ENCODE results near the gene STOML2.

The STOML2 gene

GRCh38 chr9:35105126-35105525 is 2.2 kb upstream of the STOML2 start:
- WGBS (ENCODE audit: extremely low coverage, insufficient coverage, low lambda C conversion rate): no CpG with 5 or more reads among the region's 12 CpGs

DNA sequence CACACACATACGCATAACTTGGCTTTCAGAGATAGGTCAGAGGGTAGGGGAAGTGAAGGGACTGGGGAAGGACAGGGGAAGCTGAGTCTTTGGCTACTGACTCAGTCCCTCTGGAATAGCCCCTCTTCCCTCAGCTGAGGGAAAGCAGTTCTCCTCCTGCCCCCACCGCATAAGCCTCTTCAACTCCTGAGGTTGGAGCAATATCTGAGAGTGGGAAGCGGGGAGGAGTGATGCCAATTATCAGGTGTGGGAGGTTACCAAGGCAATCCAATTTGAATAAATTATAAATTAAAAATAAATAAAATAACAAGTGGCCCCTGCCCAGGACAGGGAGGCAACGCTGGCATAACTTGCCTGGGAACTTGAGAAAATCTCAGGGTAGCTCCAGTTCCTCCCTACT is 1.7 kb upstream of the STOML2 start:
- H3K4ac ChIP-seq (ENCODE audit: low read depth, low read length): no peak overlapping the region
- no peak overlapping the region for H2BK15ac ChIP-seq (replicated peaks; ENCODE audit: low read depth)
- no peaks in the 10 kb centered on the region for H3K36me3 ChIP-seq (ENCODE audit: control insufficient read depth, insufficient read depth, low read length)
- H3K4me1 ChIP-seq (ENCODE audit: control insufficient read depth, low read depth, low read length): peaks cover 2% of the 10 kb centered on the region
- H2BK5ac ChIP-seq (ENCODE audit: low read length): no peak overlapping the region
- no peak overlapping the region for H3K27ac ChIP-seq (ENCODE audit: low read depth, low read length)
- H3K18ac ChIP-seq (ENCODE audit: low read length): no peak overlapping the region
- peaks cover 13% of the 10 kb centered on the region for H3K79me2 ChIP-seq (ENCODE audit: control insufficient read depth, insufficient read depth, low read length)
- no CpG with 5 or more reads among the region's 4 CpGs for whole genome bisulfite sequencing (ENCODE audit: extremely low coverage, insufficient coverage, low lambda C conversion rate)
- DNase-seq: no peak
- H3K4me3 ChIP-seq (ENCODE audit: low read length): no peak overlapping the region
- no peak overlapping the region for H3K4me2 ChIP-seq (ENCODE audit: low read length)
- no peaks in the 10 kb centered on the region for H3K27me3 ChIP-seq (ENCODE audit: insufficient read depth, low read length, poor library complexity)
- no peak overlapping the region for H4K8ac ChIP-seq (ENCODE audit: low read depth, low read length)
- H3K23ac ChIP-seq (ENCODE audit: low read length): no peak overlapping the region
- peaks cover 10% of the 10 kb centered on the region for H3K79me1 ChIP-seq (ENCODE audit: low read length)
- no peak overlapping the region for H3K56ac ChIP-seq (ENCODE audit: low read length)
- no peak overlapping the region for H2BK120ac ChIP-seq (ENCODE audit: low read depth, low read length)
- no peak overlapping the region for H2AK5ac ChIP-seq (ENCODE audit: low read length)
- H4K5ac ChIP-seq (ENCODE audit: low read length): no peak overlapping the region
- H3K9ac ChIP-seq (ENCODE audit: low read length): no peak overlapping the region

More at GRCh38 chr9:35105126-35105525, 2.2 kb upstream of the STOML2 start:
- Histone ChIP-seq H3K27me3 (ENCODE audit: insufficient read depth, low read length, poor library complexity) (no peaks in the 10 kb centered on the region), H3K79me1 (ENCODE audit: low read length) (peaks cover 11% of the 10 kb centered on the region), H3K23ac (ENCODE audit: low read length) (no peak overlapping the region), H3K9ac (ENCODE audit: low read length) (no peak overlapping the region), H3K27ac (ENCODE audit: low read depth, low read length) (no peak overlapping the region), H3K56ac (ENCODE audit: low read length) (no peak overlapping the region), H3K79me2 (ENCODE audit: control insufficient read depth, insufficient read depth, low read length) (peaks cover 13% of the 10 kb centered on the region), H2AK5ac (ENCODE audit: low read length) (no peak overlapping the region), H3K4me3 (ENCODE audit: low read length) (no peak overlapping the region), H2BK120ac (ENCODE audit: low read depth, low read length) (no peak overlapping the region), H2BK15ac (replicated peaks; ENCODE audit: low read depth) (no peak overlapping the region), H2BK5ac (ENCODE audit: low read length) (no peak overlapping the region), H3K4ac (ENCODE audit: low read depth, low read length) (no peak overlapping the region), H3K4me2 (ENCODE audit: low read length) (no peak overlapping the region), H3K4me1 (ENCODE audit: control insufficient read depth, low read depth, low read length) (peaks cover 2% of the 10 kb centered on the region), H3K18ac (ENCODE audit: low read length) (no peak overlapping the region), H4K5ac (ENCODE audit: low read length) (no peak overlapping the region), H3K36me3 (ENCODE audit: control insufficient read depth, insufficient read depth, low read length) (no peaks in the 10 kb centered on the region), H4K8ac (ENCODE audit: low read depth, low read length) (no peak overlapping the region)
- DNase-seq: no peak

- Histone ChIP-seq H3K79me2 (ENCODE audit: control insufficient read depth, insufficient read depth, low read length) (peaks cover 13% of the 10 kb centered on the region), H3K9ac (ENCODE audit: low read length) (peak overlapping the region; percentile 9), H3K18ac (ENCODE audit: low read length) (no peak overlapping the region), H3K79me1 (ENCODE audit: low read length) (peaks cover 8% of the 10 kb centered on the region), H2BK5ac (ENCODE audit: low read length) (no peak overlapping the region), H3K4me2 (ENCODE audit: low read length) (peak overlapping the region; percentile 80), H3K27ac (ENCODE audit: low read depth, low read length) (no peak overlapping the region), H3K4me3 (ENCODE audit: low read length) (no peak overlapping the region), H4K5ac (ENCODE audit: low read length) (no peak overlapping the region), H2BK15ac (replicated peaks; ENCODE audit: low read depth) (no peak overlapping the region), H3K23ac (ENCODE audit: low read length) (no peak overlapping the region), H3K4ac (ENCODE audit: low read depth, low read length) (no peak overlapping the region), H2BK120ac (ENCODE audit: low read depth, low read length) (no peak overlapping the region), H3K4me1 (ENCODE audit: control insufficient read depth, low read depth, low read length) (peaks cover 2% of the 10 kb centered on the region), H3K36me3 (ENCODE audit: control insufficient read depth, insufficient read depth, low read length) (no peaks in the 10 kb centered on the region), H4K8ac (ENCODE audit: low read depth, low read length) (no peak overlapping the region), H3K56ac (ENCODE audit: low read length) (peak overlapping the region; percentile 8), H3K27me3 (ENCODE audit: insufficient read depth, low read length, poor library complexity) (no peaks in the 10 kb centered on the region), H2AK5ac (ENCODE audit: low read length) (no peak overlapping the region)
- no peak for DNase-seq
- no CpG with 5 or more reads among the region's 5 CpGs for WGBS (ENCODE audit: extremely low coverage, insufficient coverage, low lambda C conversion rate)
Observed at GRCh38 chr9:35103660-35104191, 795 bp upstream of the STOML2 start.

DNA sequence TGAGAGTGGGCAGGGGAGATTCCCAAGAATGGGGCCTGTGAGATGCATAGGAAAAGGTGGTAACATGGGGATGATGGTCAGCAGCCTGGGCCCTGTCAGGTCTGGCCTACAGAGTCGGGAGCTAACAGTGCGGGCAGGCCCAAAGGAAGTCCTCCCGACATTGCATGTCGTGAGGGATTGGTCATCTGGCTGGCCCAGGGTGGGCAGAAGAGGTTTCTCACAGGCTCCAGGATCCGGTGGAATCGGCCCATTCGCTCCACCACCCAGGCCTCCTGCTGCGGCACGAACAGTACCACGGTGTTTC is 514 bp downstream of the STOML2 start:
- Histone ChIP-seq H4K8ac (ENCODE audit: low read depth, low read length) (peak overlapping the region; percentile 68), H3K36me3 (ENCODE audit: control insufficient read depth, insufficient read depth, low read length) (no peaks in the 10 kb centered on the region)

GRCh38 chr9:35097573-35097972 is 5.4 kb downstream of the STOML2 start:
- peaks cover 4% of the 10 kb centered on the region for H3K4me1 ChIP-seq (ENCODE audit: control insufficient read depth, low read depth, low read length)
- no peak overlapping the region for H3K18ac ChIP-seq (ENCODE audit: low read length)
- H4K5ac ChIP-seq (ENCODE audit: low read length): no peak overlapping the region
- H3K36me3 ChIP-seq (ENCODE audit: control insufficient read depth, insufficient read depth, low read length): no peaks in the 10 kb centered on the region
- H3K27ac ChIP-seq (ENCODE audit: low read depth, low read length): no peak overlapping the region
- H3K4ac ChIP-seq (ENCODE audit: low read depth, low read length): no peak overlapping the region
- H2BK5ac ChIP-seq (ENCODE audit: low read length): no peak overlapping the region
- DNase-seq: no peak
- no CpG with 5 or more reads among the region's 3 CpGs for WGBS (ENCODE audit: extremely low coverage, insufficient coverage, low lambda C conversion rate)
- H3K4me3 ChIP-seq (ENCODE audit: low read length): no peak overlapping the region
- no peak overlapping the region for H2BK120ac ChIP-seq (ENCODE audit: low read depth, low read length)
- H3K9ac ChIP-seq (ENCODE audit: low read length): no peak overlapping the region
- no peak overlapping the region for H2BK15ac ChIP-seq (replicated peaks; ENCODE audit: low read depth)
- H3K56ac ChIP-seq (ENCODE audit: low read length): no peak overlapping the region
- H3K23ac ChIP-seq (ENCODE audit: low read length): no peak overlapping the region
- peaks cover 13% of the 10 kb centered on the region for H3K79me1 ChIP-seq (ENCODE audit: low read length)
- no peak overlapping the region for H2AK5ac ChIP-seq (ENCODE audit: low read length)
- no peaks in the 10 kb centered on the region for H3K27me3 ChIP-seq (ENCODE audit: insufficient read depth, low read length, poor library complexity)
- H4K8ac ChIP-seq (ENCODE audit: low read depth, low read length): no peak overlapping the region
- H3K4me2 ChIP-seq (ENCODE audit: low read length): no peak overlapping the region
- peaks cover 12% of the 10 kb centered on the region for H3K79me2 ChIP-seq (ENCODE audit: control insufficient read depth, insufficient read depth, low read length)

More for the DNA sequence above, 514 bp downstream of the STOML2 start:
- Histone ChIP-seq H3K79me1 (ENCODE audit: low read length) (peaks cover 8% of the 10 kb centered on the region), H3K4me2 (ENCODE audit: low read length) (peak overlapping the region; percentile 29), H2BK5ac (ENCODE audit: low read length) (no peak overlapping the region), H3K4ac (ENCODE audit: low read depth, low read length) (no peak overlapping the region), H2BK15ac (replicated peaks; ENCODE audit: low read depth) (no peak overlapping the region), H3K9ac (ENCODE audit: low read length) (peak overlapping the region; percentile 64), H2BK120ac (ENCODE audit: low read depth, low read length) (no peak overlapping the region), H3K27ac (ENCODE audit: low read depth, low read length) (no peak overlapping the region), H3K4me1 (ENCODE audit: control insufficient read depth, low read depth, low read length) (peaks cover 2% of the 10 kb centered on the region), H3K23ac (ENCODE audit: low read length) (no peak overlapping the region), H2AK5ac (ENCODE audit: low read length) (no peak overlapping the region), H3K18ac (ENCODE audit: low read length) (peak overlapping the region; percentile 41), H3K56ac (ENCODE audit: low read length) (peak overlapping the region; percentile 75), H4K5ac (ENCODE audit: low read length) (no peak overlapping the region), H3K27me3 (ENCODE audit: insufficient read depth, low read length, poor library complexity) (no peaks in the 10 kb centered on the region), H3K79me2 (ENCODE audit: control insufficient read depth, insufficient read depth, low read length) (peaks cover 13% of the 10 kb centered on the region), H3K4me3 (ENCODE audit: low read length) (peak overlapping the region; percentile 70)
- no peak for DNase-seq
- no CpG with 5 or more reads among the region's 10 CpGs for WGBS (ENCODE audit: extremely low coverage, insufficient coverage, low lambda C conversion rate)
